GM18873 (cell line): Measurements from ENCODE around the gene ZC3HAV1.
"Not testable (repeated sequence)": the region's sequence is repeated elsewhere in the genome, so short reads cannot be mapped to it uniquely, and the experiment has no call there.

ENCODE experiments used
- ATAC-seq: cut with Tn5 transposase; IDR thresholded peaks from one replicate; pipeline ENCODE4 v1.9.1; 2021; ENCODE audit warnings: mild to moderate bottlenecking, moderate library complexity, moderate number of reproducible peaks; ENCODE audit not compliant: unreplicated experiment, low FRiP score

ZC3HAV1 gene

GRCh38 chr7:139112741-139113250, 3.3 kb upstream of the ZC3HAV1 start:
- ATAC-seq: no peak

GRCh38 chr7:139112316-139112715, 2.8 kb upstream of the ZC3HAV1 start:
- no peak for ATAC-seq

- no peak for ATAC-seq
Observed at GRCh38 chr7:139111811-139112301, 2.3 kb upstream of the ZC3HAV1 start.

- no peak for ATAC-seq
Observed at GRCh38 chr7:139111147-139111546, 1.6 kb upstream of the ZC3HAV1 start.

- ATAC-seq: no peak
Observed at GRCh38 chr7:139109983-139110411, 477 bp upstream of the ZC3HAV1 start.

DNA sequence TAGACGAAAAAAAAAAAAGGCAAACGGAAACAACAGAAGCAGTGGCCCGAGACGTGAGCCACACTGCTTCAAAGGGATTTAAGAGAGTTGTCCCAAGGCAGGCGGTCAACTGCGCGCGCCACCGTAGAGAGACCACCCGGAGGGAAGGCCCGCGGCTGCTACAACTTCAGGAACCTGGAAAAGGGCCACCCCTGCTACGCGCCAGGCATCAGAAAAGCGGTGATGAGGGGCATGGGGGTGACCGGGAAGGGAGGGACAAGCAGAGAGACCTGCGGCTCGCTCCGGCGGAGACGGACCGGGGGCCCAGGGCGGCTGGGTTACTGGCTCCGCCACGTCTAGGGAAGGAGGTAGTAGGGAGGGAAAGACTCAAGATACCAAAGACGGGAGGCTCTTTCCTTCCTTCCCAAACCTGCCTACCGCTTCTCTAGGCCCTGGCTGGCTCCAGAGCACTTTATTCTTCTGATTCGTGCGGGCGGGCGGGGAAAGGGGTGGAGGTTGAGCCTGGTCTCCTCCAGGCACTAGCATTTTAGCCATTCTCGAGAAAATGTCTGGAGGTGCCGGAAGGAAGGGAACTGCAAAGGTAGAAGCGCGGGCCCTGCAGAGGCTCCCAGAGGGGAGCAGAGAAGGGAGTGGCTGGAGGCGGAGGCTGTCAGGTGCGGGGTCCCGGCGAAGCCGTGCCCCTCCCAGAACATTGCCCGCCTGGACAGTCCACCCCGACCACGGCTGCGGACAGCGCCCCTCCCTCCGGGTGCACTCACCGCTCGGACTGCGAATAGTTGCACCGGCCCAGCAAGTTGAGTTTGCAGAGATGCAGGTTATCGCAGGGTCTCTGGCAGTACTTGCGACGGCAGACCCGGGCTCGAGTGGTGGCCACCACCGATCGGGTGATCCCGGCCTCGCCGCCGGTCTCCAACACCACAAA, 993 bp downstream of the ZC3HAV1 start:
- peak; percentile 14 for ATAC-seq

GRCh38 chr7:139106959-139107358, 2.6 kb downstream of the ZC3HAV1 start:
- ATAC-seq: no peak

DNA sequence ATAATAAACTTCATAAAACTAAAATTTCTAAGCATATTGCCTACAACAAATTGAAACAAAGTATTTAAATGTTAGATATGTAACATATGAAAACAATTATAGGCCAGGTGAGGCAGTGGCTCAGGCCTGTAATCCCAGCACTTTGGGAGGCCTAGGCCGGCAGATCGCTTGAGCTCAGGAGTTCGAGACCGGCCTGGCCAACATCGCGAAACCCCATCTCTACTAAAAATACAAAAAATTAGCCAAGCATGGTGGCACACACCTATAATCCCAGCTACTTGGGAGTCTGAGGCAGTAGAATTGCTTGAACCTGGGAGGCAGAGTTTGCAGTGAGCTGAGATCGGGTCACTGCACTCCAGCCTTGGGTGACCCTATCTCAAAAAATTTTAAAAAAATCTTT, 3.3 kb downstream of the ZC3HAV1 start:
- ATAC-seq: not testable (repeated sequence)

- no peak for ATAC-seq
Observed at GRCh38 chr7:139105484-139105883, 4.0 kb downstream of the ZC3HAV1 start.

DNA sequence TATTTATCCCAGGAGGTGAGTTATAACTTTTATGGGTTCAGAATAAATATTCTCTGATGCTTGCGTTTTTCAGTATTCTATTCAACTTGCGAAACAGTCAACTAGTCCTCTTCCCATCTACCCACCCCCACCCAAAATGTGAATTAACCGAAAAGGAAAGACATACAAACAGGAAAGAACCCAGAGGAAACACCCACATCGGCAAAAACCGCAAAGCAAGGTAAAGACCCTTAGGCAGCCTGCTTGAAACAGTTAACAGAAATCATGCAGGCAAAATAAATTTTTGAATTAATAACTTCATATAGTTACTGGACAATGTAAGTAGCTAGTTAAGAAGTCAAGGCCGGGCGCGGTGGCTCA, 5.4 kb downstream of the ZC3HAV1 start:
- ATAC-seq: no peak

GRCh38 chr7:139103057-139103815, 6.3 kb downstream of the ZC3HAV1 start:
- ATAC-seq: no peak

DNA sequence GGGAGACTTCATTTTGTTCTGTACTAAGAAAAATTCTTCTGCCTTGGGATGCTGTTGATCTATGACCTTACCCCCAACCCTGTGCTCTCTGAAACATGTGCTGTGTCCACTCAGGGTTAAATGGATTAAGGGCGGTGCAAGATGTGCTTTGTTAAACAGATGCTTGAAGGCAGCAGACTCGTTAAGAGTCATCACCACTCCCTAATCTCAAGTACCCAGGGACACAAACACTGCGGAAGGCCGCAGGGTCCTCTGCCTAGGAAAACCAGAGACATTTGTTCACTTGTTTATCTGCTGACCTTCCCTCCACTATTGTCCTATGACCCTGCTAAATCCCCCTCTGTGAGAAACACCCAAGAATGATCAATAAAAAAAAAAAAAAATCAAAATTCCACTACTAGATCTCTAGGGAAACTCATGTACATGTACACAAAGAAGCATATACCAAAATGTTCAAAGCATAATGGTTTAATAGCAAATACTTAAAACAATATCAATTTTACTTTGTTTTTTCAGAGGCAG, 7.8 kb downstream of the ZC3HAV1 start:
- not testable (repeated sequence) for ATAC-seq

DNA sequence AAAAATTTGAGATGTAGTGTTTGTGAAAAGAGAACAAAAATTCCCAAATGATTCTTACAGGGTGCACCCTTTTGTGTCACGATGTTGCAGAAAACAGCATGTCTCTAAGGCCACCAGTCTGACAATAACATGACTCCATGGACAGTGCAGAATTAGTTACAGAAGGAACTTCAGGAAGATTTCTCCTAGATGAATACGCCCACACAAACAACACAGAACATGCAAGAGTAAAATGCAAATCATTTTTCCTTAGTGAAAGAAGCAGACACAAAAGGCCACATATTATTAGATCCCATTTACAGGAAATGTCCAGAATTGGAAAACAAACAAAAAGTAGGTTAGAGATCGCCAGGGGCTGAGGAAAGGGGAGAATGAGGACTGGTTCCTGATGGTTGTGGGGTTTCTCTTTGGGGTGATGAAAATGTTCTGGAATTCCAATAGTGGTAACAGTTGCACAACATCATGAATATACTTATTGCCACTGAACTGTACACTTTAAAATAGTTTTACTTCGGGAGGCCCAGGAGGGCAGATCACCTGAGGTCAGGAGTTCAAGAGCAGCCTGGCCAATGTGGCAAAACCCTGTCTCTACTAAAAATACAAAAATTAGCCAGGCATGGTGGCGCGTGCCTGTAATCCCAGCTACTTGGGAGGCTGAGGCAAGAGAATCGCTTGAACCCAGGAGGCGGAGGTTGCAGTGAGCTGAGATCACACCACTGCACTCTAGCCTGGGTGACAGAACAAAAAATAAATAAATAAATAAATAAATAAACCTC, 10.2 kb downstream of the ZC3HAV1 start:
- ATAC-seq: no peak

- ATAC-seq: peak; percentile 99
Observed at GRCh38 chr7:139095194-139095659, 14.3 kb downstream of the ZC3HAV1 start.

- ATAC-seq: no peak
Observed at GRCh38 chr7:139094596-139094995, 14.9 kb downstream of the ZC3HAV1 start.

- no peak for ATAC-seq
Observed at GRCh38 chr7:139094030-139094429, 15.5 kb downstream of the ZC3HAV1 start.

DNA sequence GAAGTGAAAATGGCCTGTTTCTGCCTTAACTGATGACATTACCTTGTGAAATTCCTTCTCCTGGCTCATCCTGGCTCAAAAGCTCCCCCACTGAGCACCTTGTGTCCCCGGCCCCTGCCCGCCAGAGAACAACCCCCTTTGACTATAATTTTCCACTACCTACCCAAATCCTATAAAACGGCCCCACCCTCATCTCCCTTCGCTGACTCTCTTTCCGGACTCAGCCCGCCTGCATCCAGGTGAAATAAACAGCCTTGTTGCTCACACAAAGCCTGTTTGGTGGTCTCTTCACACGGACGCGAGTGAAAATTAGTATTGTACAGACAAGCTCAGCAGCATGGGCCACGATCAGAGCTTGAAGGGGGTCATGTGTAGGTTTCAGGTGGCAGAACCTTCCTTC, 16.0 kb downstream of the ZC3HAV1 start:
- not testable (repeated sequence) for ATAC-seq

DNA sequence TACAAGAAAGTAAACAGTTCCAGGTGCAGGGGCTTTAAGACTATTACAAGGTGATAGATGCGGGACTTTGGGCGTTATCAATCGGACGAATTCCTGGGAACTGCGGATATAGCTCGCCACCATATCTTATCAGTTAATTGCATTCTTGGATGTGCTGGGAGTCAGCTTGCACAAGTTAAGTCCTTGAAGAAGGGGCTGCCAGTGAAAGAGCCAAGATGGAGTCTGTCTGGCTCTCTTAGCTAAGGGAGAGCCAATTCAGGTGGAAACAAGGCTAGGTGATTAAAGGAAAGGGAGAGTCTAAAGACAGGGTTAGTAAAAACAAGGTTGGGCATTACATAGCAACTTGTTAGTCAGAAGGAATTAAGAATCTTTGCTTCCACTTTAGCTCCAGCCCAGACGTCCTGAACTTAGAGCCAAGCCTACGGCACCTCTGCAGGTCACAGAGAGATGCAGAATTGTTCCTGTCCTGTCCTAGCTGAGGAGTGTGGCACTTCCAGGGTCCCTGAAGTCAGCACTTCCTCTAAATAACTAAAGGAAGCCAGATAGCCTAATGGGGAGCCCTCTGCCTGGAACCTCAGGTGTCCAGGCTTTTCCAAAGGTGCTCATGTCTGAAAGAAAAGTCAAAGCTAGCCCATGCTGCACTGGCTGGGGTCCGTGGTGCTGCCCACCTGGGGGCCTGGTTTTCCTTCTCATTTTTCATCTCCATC, 17.3 kb downstream of the ZC3HAV1 start:
- ATAC-seq: no peak

- no peak for ATAC-seq
Observed at GRCh38 chr7:139091677-139091996, 17.9 kb downstream of the ZC3HAV1 start.

- no peak for ATAC-seq
Observed at GRCh38 chr7:139089118-139089517, 20.4 kb downstream of the ZC3HAV1 start.
